Measurements from ENCODE around the gene KRTAP5-2.

DNA sequence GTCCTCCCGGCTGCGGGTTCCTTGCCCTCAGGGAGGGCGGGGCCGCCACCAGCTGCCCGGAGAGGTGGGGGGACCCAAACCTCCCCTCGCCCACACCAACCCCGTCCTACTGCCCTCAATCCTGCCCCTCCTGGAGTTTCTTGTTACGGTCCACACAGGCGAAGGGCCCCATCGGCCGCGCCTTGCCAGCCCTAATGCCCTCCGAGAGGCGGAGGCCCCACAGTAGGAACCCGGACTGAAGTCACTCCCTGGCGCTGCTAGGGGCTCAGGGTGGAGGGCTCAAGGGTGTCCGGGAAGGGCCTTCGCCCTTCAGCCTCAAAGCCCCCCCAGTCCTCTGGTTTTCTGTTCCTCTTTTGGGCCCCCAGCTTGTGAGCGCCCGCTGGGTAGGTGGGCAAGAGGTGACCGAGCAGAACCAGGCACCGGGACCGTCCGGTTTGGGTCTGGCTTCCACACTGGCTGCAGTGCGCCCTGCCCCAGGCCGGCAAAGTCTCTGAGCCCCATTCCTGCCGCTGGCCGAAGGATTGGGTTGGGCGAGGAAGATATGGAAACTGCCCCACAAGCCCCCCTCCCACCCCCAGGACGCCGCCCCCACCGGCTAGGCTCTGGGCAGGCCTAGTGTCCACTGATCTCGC is 50.5 kb downstream of the KRTAP5-2 start:
- no peak for TF ChIP-seq EZH2 (IDR thresholded peaks at IDR 0.05; ENCODE audit: borderline replicate concordance, low read depth, low read length, severe bottlenecking)
- TF ChIP-seq, protein P1, sequence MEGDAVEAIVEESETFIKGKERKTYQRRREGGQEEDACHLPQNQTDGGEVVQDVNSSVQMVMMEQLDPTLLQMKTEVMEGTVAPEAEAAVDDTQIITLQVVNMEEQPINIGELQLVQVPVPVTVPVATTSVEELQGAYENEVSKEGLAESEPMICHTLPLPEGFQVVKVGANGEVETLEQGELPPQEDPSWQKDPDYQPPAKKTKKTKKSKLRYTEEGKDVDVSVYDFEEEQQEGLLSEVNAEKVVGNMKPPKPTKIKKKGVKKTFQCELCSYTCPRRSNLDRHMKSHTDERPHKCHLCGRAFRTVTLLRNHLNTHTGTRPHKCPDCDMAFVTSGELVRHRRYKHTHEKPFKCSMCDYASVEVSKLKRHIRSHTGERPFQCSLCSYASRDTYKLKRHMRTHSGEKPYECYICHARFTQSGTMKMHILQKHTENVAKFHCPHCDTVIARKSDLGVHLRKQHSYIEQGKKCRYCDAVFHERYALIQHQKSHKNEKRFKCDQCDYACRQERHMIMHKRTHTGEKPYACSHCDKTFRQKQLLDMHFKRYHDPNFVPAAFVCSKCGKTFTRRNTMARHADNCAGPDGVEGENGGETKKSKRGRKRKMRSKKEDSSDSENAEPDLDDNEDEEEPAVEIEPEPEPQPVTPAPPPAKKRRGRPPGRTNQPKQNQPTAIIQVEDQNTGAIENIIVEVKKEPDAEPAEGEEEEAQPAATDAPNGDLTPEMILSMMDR (IDR thresholded peaks at IDR 0.05; ENCODE audit: borderline replicate concordance, extremely low read depth, low read length, poor library complexity, severe bottlenecking), result no peak

Data from DND-41 (cell line).